ENCODE measurements around the gene RRAS2.
"Not testable (repeated sequence)": the region's sequence is repeated elsewhere in the genome, so short reads cannot be mapped to it uniquely, and the experiment has no call there.

Gene RRAS2

DNA sequence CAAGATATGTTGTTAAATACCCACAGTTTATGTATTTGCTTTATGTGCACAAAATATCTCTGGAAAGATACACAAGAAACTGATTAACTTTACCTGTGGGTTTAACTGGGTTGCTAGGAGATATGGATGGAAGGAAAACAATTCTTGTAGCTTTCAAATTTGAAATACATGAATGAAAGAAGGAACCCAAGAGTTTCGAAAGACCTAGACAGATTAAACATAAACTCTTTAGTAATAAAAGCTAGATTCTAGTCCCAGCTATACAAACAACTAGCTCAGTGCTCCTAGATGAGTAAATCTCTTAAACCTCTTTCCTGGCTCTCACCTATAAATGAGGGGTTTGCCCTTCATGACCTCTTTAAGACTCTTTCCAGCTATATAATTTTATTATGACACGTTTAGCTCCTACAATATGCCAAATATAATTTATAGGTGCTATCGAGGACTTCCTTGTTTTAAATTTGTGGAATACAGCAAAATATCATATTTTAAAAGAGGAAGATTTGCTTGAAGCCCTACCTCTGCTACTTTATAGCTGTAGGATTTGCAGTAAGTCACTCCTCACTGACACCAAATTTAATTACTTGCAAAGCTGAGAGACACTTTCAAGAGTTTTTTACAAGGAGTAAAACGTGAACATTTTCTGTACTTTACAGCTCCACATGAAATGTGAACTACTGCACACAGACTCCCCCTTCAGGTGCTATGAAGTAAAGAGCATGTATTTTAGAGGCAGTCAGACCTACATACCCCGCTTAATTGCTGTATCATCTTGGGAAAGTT is 50.7 kb downstream of the RRAS2 start:
- no peak for DNase-seq

DNA sequence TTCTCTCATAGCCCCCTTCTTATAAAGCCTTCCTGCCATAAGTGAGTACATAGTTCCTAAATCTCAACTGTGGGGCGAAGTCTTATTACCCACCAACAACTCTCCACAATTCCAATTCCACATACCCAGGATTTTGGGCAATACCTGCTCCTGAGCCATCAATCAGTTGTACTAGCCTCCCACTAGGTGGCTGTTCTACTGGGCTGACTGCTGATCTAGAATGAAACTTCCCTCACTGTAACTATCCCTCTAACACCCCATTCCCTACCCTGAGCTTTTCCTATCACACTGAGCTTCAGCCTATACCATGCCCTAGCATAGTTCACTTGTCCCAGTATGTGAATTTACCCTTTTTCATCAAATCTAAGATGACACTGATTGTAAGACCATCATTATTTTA is 52.5 kb downstream of the RRAS2 start:
- no peak for DNase-seq

DNA sequence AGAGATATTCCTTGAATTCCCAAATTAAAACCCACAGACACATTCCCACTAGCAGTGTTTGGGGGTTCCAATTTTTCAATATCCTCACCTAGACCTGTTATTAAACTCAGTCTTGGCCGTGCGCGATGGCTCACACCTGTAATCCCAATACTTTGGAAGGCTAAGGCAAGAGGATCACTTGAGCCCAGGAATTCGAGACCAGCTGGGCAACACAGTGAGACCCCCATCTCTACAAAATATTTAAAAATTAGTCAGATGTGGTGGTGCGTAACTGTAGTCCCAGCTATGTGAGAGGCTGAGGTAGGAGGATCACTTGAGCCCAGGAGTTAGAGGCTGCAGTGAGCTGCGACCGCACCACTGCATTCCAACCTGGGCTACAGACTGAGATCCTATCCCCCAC is 53.3 kb downstream of the RRAS2 start:
- no peak for DNase-seq

DNA sequence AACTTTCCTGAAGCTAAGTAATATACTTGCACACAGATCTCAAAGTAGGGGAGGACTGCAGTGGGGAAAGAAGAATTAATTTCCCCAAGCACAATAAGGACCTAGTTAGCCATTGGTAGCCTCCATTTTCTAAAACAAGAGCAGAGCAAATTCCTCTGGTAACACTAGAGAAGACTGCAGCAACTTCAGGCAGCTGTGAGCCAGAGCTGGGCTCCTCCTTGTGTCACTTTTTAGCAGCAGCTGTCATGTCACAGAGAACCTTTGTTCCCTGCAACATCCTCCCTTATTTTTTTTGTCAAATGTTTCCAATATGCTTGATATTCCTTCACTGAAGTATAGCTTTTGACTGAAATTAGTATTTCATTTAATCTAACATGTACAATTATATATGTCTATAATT is 54.4 kb downstream of the RRAS2 start:
- no peak for DNase-seq

DNA sequence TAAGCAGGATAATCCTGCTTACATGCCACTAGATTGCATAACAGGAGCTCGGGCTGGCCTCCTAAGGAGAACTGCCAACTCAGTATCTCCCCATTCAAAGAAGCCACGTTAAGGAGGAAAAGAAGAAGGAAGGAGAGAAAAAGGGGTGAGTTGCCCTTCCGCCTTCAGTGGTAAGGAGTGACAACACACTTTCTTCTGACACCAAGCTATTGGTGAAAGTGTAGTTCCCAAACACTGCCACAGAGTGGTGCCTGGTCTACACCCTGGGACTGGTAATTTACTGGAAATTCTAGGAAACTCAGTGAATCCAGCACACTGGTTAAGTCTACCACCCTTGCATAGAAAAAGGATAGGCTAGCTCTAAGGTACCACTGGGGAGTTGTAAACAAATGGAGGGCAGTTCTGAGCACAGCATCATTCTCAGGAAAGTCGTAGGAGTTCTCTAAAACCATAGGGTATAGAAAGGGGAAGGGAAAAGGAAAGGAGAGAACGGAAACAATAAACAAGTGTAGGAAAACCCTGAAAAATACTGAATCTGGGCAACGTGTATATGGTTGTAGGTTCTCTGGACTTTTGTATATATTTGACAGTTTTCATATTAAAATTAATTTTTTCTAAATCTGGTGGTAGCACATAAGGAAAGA is 58.2 kb downstream of the RRAS2 start:
- peak in 50 of 58 donors; percentile 1 to 75 (median 31) for DNase-seq

DNA sequence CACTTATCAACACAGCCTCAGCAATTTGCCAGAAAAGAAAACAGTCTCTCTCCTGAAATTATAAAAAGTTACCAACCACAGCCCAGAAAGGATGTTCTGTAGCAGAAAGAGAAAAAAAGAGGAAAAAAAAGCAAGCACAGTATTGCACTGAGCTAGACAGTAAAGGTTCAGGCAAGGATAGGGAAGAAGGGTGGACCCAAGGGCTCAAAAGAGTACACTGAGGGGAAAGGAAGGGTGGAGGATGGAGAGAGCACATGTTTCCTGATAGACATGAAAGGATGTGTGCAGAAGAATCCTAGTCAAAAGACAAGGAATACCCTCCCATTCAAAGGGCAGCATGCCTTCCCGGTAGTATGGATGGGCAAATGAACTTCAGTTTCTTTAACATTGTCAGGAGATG is 59.1 kb downstream of the RRAS2 start:
- DNase-seq, result no peak

DNA sequence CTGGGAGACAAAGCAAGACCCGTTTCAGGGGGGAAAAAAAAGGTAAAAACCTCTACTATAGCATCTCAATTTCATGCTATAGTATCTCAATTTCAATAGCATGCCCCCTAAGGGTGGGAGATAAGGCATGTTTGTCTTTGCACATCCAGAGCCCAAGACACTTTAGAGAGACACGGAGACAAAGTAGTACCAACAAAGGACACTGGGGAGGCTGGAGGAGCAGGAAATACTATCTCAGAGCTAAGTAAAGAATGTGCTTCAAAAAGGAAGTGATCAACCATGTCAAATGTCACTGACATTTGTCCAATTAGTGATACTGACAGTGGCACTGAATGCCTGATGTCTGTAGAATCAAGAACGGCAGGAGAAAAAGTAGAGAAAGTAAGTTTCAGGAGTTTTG is 68.6 kb downstream of the RRAS2 start:
- no peak for DNase-seq

DNA sequence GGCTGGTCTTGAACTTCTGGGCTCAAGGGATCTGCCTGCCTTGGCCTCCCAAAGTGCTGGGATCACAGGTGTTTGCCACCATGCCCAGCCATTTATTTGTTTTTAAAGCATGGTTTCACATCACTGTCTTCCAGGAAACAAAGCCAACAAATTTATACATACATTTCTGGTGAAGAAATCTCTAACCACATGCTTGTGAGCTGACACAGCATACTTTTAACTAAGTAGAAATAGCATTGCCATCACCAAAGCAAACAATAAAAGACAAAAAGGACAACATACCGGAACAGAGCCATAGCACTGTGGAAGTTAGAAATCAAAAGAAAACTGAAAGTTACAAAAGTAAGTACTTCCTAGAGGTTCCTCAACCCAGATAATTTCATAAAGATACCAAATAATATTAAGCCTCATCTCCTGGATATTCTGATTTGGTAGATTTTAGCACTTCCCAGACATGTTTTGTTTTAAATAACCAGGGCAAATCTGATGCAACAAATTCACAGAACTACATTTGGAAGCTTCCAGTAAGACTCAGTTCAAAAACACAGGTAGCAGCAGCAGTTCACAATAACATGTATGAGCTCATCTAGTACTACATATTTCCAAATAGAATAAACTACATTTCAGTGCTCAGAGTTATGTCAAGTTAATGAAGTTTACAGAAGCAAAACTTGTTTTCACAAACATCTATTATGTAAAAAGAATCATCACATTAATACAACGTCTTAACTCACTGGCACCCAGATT is 70.6 kb downstream of the RRAS2 start:
- no peak for DNase-seq

DNA sequence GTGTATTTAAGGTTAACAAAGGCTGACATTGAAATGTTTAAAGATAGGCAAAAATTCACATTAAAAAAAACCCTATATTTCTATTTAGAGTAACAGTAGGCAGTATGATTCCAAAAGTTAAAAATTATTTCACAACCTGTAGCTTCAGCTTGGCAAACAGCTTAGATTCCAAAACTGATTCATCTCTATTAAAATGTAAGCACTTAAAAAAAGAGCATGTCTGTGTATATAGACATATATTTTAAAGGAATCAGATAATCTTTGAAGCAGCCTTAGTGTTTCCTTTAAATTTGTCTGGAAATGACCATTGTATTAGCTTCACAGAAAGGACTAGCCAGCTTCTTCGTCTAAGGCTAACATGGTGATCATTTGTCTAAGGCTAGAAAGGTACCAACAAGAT is 80.1 kb downstream of the RRAS2 start:
- not testable (repeated sequence) for DNase-seq

DNA sequence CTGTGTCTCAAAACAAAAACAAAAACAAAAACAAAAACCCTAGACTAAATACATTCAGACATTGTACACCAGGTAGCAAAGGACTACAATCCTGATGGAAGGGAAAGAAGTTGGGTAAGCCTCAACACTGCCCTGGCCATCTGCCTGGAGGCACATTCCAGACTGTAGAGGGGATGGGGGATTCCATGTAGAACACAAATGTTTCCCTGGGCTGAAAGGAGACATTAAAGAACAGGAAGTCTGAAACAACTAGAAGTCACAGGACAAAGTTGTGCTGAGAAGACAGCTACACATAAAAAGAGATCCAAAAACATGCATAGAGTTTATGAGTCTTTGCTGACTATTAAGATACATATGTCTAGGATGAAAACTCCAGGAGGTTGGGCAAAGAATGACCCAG is 83.9 kb downstream of the RRAS2 start:
- no peak for DNase-seq

DNA sequence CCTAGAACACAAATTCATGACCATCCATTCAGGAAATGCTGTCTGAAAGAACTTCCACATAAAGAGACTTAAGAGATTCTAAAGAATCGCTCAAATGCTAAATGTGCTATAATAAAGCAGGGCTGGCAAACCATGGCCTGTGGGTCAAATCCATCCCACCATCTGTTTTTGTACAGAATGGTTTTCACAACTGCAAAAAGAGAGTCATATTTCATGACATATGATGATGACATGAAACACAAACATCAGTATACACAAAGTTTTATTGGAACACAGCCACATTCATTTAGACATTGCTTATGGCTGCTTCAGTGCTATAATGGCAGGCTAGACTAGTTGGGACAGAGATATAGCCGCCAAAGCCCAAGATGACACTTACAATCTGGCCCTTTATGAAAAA is 85.1 kb downstream of the RRAS2 start:
- DNase-seq, result no peak

DNA sequence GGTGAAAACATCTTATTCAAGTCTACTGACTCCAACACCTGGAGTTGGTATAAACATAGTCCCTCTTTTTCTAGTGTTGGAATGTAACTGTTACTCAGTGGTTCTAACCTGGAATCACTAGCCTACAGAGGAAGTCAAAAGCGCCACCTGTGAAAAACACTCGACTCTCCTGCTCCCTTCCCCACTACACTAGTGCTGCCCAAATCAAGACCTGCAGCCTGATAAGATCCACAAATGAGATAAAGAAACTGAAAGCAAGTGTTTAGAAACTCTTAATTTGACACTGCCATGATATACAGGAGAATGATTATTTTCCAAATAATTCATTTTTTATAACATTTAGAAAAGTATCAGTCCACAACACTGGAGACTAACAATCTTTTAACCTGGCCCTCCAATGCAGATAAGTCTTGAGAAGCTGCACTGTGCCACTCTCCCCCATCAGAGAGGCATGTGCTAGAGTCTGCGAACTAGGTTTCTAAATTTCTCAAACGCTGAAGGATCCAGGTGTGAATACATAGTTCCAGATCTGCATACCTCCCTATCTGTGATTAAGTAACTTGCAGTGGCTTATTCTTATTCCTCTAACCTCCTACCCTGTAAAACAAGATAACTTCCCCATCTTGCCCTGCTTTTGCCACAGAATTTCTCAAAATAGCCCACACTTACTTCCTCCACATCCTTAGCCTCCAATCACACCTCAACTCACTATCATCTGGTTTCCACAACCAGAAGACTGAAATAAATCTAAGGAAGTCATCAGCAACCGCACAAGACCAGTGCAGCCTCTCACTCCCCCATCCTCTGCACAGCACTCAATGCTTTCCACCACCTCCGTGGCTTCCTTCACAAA is 88.1 kb downstream of the RRAS2 start:
- peak in 8 of 58 donors; percentile 4 to 35 (median 14) for DNase-seq

DNA sequence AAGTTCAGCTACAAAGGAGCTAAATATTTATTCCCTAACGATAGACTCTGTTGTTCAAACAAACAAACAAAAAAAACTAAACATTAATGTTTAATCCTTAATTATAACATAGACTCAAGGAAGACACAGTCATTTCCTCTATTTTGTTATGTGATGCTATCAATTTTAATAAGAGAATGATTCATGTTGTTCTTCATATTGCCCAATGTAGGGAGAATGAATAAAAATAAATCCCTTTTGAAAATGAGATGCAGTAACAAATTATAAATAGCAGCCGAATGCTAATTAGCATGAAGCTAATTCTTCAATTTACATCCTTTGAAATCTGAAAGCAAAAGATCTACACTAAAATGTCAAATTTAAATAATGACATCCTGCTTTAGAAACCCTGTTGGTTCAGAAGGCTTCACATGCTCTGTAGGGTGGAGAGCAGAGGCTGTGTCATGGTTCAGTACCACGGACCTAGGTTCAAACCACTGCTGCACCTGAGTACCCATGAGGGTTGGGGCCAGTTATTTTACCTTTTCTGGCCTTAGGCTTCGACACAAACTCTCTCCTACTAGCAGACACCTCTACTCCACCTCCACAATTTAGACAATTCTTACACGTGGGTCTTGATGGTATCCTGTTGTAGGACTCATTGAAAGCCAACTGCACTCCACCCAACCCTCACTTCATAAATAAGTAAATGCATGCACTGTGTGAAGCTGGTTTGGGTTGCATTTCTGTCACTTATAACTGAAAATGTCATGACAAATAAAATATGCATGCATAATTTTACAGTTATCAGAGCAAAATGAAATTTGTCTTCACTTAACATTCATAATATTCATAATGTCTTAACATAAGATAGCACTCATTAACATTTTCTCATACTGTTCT is 89.0 kb downstream of the RRAS2 start:
- no peak for DNase-seq

DNA sequence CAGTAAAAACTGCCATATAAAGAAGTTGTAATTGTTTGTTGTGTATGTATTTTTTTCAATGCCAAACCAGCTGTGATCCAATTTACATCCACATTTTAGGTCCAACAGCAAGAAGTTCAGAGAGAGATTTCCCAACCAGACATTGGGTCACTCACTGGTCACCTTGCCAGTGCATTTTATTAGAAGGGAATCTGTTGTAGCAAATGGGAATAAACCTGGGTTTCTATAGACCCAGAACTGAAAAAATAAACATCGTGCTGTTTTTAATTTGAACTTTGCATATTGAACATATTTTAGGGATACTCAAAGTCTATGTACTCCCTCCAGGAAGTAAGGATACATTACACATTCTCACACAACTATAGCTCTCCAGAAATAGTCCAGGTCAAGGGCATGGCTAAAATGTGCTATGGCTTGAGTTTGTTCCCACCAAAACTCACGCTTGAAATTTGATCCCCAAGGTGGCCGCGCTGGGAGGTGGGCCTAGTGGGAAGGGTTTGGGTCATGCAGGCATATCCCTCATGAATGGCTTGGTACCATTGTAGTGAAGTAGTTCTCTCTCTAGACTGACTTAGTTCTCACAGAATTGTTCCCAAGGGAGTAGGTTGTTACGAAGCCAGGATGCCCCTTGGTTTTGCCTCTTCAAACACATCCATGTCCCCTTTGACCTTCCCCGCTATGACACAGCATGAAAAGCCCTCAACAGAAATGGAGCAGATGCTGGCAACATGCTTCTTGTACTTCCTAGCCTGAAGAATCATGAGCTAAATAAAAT is 90.9 kb downstream of the RRAS2 start:
- no peak for DNase-seq

DNA sequence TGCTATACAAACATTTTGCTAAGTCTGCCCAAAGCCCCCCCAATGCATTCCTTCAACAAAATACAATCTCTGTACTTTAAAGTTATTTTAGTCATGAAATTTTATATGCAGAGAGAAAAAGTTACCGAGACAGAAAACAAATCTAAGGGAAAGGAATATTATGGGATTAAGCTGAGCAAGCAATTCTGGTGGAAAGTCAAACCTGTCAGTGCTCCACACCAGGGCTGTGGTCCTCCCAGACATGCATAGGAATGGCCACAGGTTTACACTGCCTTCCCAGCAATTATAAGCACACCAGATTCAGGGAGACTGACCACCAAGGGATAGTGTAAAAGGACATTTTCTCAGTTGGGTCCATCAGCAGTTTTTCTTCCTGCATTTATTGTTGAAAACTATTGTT is 92.4 kb downstream of the RRAS2 start:
- DNase-seq, result no peak

DNA sequence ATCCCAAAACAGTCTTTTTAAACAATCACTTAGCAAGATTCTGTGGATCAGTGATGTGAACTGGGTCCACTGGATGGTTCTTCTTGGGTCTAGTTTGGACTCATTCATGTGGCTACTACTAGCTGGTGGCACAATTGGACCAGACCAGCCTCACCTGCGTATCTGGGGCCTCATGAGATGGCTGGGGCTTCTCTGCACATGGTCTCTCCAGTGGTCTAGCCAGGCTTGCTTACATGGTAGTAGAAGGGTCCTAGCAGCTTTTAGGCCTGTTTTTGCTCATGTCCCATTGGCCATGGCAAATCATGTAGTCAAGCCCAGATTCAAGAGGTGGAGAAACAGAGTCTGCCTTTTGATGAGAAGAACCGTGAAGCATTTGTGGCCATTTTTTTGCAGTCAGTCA is 94.0 kb downstream of the RRAS2 start:
- DNase-seq, result no peak

DNA sequence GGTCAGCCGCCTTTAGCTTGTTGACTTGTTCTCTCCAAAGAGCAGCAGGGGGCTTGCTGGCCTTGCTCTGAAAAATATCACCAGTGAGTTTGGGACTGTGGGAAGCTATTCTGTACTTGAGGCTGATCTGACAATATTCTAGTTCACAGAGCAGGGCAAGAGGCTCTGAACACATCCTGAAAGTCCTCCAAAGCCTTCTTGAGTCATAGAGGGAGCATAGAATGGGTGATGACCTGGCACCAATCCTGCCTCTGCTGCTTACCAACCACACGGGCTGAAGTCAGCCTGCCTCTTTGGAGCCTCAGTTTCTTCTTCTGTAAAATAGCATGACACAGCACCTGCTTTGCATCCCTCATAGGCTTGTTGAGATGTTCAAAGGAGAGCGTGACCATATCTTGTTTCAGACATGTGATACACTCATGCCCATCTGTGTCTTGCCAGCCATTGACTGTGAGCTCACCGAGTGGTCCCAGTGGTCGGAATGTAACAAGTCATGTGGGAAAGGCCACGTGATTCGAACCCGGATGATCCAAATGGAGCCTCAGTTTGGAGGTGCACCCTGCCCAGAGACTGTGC is 96.6 kb downstream of the RRAS2 start:
- no peak for DNase-seq

DNA sequence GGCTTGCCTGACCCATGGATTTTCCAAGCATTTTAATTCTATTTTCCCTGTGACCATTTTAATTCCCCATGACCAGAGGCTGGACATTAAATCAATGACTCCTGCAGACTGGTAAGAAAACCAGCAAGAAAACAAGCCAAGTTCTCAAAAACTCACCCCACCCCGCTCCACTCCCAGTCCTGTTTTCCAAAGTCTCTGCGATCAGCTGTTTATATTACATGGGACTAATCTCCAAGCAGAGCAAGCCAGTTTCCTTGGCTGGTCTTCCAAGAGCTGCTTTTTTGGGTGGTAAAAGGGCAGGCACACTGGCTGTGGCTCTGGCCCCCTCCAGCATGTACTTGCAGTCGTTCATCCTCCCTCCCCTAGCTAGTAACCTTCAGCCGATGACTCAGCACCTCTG is 97.9 kb downstream of the RRAS2 start:
- no peak for DNase-seq

DNA sequence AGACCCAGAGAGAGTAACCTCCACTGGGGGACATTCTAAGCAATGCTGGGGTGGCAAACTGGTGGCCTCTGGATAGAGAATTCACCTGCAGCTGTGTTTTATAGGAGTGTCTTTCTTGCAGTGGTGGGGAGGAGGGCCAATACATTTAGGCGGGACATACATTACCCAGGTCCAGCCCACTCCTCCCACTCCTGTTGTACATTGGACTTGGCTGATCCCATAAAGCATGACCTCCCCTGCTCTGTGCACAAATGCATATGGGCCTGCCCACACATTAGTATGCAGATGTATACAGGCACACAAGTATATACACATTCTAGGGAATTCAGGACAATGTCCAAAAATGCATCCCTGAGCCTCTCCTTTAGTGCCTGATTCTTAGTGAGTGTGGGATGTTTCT is 99.1 kb downstream of the RRAS2 start:
- DNase-seq, result no peak

All from anterior cingulate cortex (tissue), 58 donors.